Measurements from ENCODE around the gene GAN. TPM values are rescaled to one million over a fixed set of nuclear protein-coding genes. Genes with fewer than 3 reads are reported as not detected.

GAN gene
- total and polyA plus RNA-seq, 5 donors = 1.2 to 11.0 (median 8.7) TPM

- Histone ChIP-seq H3K4me1 (ENCODE audit: control insufficient read depth, insufficient read depth, low read length) (no peaks in the 10 kb centered on the region), H3K9me3 (ENCODE audit: control insufficient read depth, low read length) (no peaks in the 10 kb centered on the region), H3K27me3 (ENCODE audit: control insufficient read depth, insufficient read depth) (no peaks in the 10 kb centered on the region), H3K27ac (ENCODE audit: low read length) (no peak overlapping the region), H3K4me3 (ENCODE audit: low read length) (no peak overlapping the region)
- DNase-seq (no peak), ATAC-seq (no peak)
- intact Hi-C loops (cut with DNase I) = no loop called here
- WGBS = 93% methylated on average over 9 of the region's 9 CpGs
These were observed 43.0 kb downstream of the GAN start for GRCh38 chr16:81357711-81358260.

GRCh38 chr16:81358860-81359259 lies 44.1 kb downstream of the GAN start:
- DNase-seq (no peak), ATAC-seq (no peak)
- Histone ChIP-seq H3K27ac (ENCODE audit: low read length) (no peak overlapping the region), H3K9me3 (ENCODE audit: control insufficient read depth, low read length) (no peaks in the 10 kb centered on the region), H3K27me3 (ENCODE audit: control insufficient read depth, insufficient read depth) (no peaks in the 10 kb centered on the region), H3K4me1 (ENCODE audit: control insufficient read depth, insufficient read depth, low read length) (no peaks in the 10 kb centered on the region), H3K4me3 (ENCODE audit: low read length) (no peak overlapping the region)
- intact Hi-C loops (cut with DNase I) = no loop called here
- WGBS = 87% methylated on average over 1 of the region's 1 CpG

GRCh38 chr16:81360135-81360534 lies 45.4 kb downstream of the GAN start:
- 91% methylated on average over 2 of the region's 2 CpGs for WGBS
- intact Hi-C loops (cut with DNase I) = loop anchor here in 1 of 4 donors (10.0 kb wide), 1 partner anchor 365 kb away; no protein-coding TSS in a partner anchor
- Histone ChIP-seq H3K27ac (ENCODE audit: low read length) (no peak overlapping the region), H3K4me1 (ENCODE audit: control insufficient read depth, insufficient read depth, low read length) (no peaks in the 10 kb centered on the region), H3K4me3 (ENCODE audit: low read length) (no peak overlapping the region), H3K9me3 (ENCODE audit: control insufficient read depth, low read length) (no peaks in the 10 kb centered on the region), H3K27me3 (ENCODE audit: control insufficient read depth, insufficient read depth) (no peaks in the 10 kb centered on the region)
- ATAC-seq = no peak
- DNase-seq = no peak

- ATAC-seq (no peak), DNase-seq (no peak)
- 88% methylated on average over 3 of the region's 3 CpGs for WGBS
- Histone ChIP-seq H3K4me1 (ENCODE audit: control insufficient read depth, insufficient read depth, low read length) (no peaks in the 10 kb centered on the region), H3K27me3 (ENCODE audit: control insufficient read depth, insufficient read depth) (no peaks in the 10 kb centered on the region), H3K4me3 (ENCODE audit: low read length) (no peak overlapping the region), H3K9me3 (ENCODE audit: control insufficient read depth, low read length) (no peaks in the 10 kb centered on the region), H3K27ac (ENCODE audit: low read length) (no peak overlapping the region)
- intact Hi-C loops (cut with DNase I) = loop anchor here in 2 of 4 donors (5.0 to 10.0 kb wide), 3 partner anchors 357 to 372 kb away; no protein-coding TSS in a partner anchor
These were observed 51.0 kb downstream of the GAN start for GRCh38 chr16:81365731-81366130.

- intact Hi-C loops (cut with DNase I) = loop anchor here in 2 of 4 donors (5.0 to 10.0 kb wide), 3 partner anchors 356 to 371 kb away; no protein-coding TSS in a partner anchor
- Histone ChIP-seq H3K4me1 (ENCODE audit: control insufficient read depth, insufficient read depth, low read length) (no peaks in the 10 kb centered on the region), H3K9me3 (ENCODE audit: control insufficient read depth, low read length) (no peaks in the 10 kb centered on the region), H3K27me3 (ENCODE audit: control insufficient read depth, insufficient read depth) (no peaks in the 10 kb centered on the region), H3K4me3 (ENCODE audit: low read length) (no peak overlapping the region), H3K27ac (ENCODE audit: low read length) (no peak overlapping the region)
- 53% methylated on average over 12 of the region's 12 CpGs for WGBS
- no peak for DNase-seq
- ATAC-seq = peak; percentile 54 to 56
These were observed 51.7 kb downstream of the GAN start for GRCh38 chr16:81366316-81366932.

- intact Hi-C loops (cut with DNase I) = loop anchor here in 2 of 4 donors (5.0 to 10.0 kb wide), 3 partner anchors 354 to 369 kb away; no protein-coding TSS in a partner anchor
- WGBS = 71% methylated on average over 6 of the region's 6 CpGs
- Histone ChIP-seq H3K9me3 (ENCODE audit: control insufficient read depth, low read length) (no peaks in the 10 kb centered on the region), H3K27ac (ENCODE audit: low read length) (peak overlapping the region; percentile 59), H3K4me1 (ENCODE audit: control insufficient read depth, insufficient read depth, low read length) (no peaks in the 10 kb centered on the region), H3K27me3 (ENCODE audit: control insufficient read depth, insufficient read depth) (no peaks in the 10 kb centered on the region), H3K4me3 (ENCODE audit: low read length) (no peak overlapping the region)
- DNase-seq (no peak), ATAC-seq (peak in 1 of 2 donors; percentile 63)
These were observed 53.1 kb downstream of the GAN start for GRCh38 chr16:81367821-81368220.

GRCh38 chr16:81369888-81370504 lies 55.2 kb downstream of the GAN start:
- Histone ChIP-seq H3K4me3 (ENCODE audit: low read length) (no peak overlapping the region), H3K27me3 (ENCODE audit: control insufficient read depth, insufficient read depth) (no peaks in the 10 kb centered on the region), H3K9me3 (ENCODE audit: control insufficient read depth, low read length) (no peaks in the 10 kb centered on the region), H3K27ac (ENCODE audit: low read length) (no peak overlapping the region), H3K4me1 (ENCODE audit: control insufficient read depth, insufficient read depth, low read length) (no peaks in the 10 kb centered on the region)
- intact Hi-C loops (cut with DNase I) = loop anchor here in 2 of 4 donors (5.0 to 10.0 kb wide), 3 partner anchors 352 to 367 kb away; no protein-coding TSS in a partner anchor
- ATAC-seq = no peak
- WGBS = 81% methylated on average over 4 of the region's 4 CpGs
- DNase-seq = no peak

- Histone ChIP-seq H3K27me3 (ENCODE audit: control insufficient read depth, insufficient read depth) (no peaks in the 10 kb centered on the region), H3K27ac (ENCODE audit: low read length) (no peak overlapping the region), H3K4me1 (ENCODE audit: control insufficient read depth, insufficient read depth, low read length) (no peaks in the 10 kb centered on the region), H3K4me3 (ENCODE audit: low read length) (no peak overlapping the region), H3K9me3 (ENCODE audit: control insufficient read depth, low read length) (no peaks in the 10 kb centered on the region)
- DNase-seq = no peak
- WGBS = 60% methylated on average over 1 of the region's 1 CpG
- no peak for ATAC-seq
- intact Hi-C loops (cut with DNase I) = no loop called here
These were observed 56.3 kb downstream of the GAN start for GRCh38 chr16:81371106-81371505.

GRCh38 chr16:81374550-81374949 lies 59.8 kb downstream of the GAN start:
- no peaks in the 10 kb centered on the region for H3K27me3 ChIP-seq (ENCODE audit: control insufficient read depth, insufficient read depth)
- DNase-seq (no peak), ATAC-seq (peak in 1 of 2 donors; percentile 69)
- no peaks in the 10 kb centered on the region for H3K9me3 ChIP-seq (ENCODE audit: control insufficient read depth, low read length)
- no peaks in the 10 kb centered on the region for H3K4me1 ChIP-seq (ENCODE audit: control insufficient read depth, insufficient read depth, low read length)
- no peak overlapping the region for H3K27ac ChIP-seq (ENCODE audit: low read length)
- intact Hi-C loops (cut with DNase I) = no loop called here
- no peak overlapping the region for H3K4me3 ChIP-seq (ENCODE audit: low read length)
- WGBS = 36% methylated on average over 3 of the region's 3 CpGs

GRCh38 chr16:81376880-81377279 lies 62.1 kb downstream of the GAN start:
- ATAC-seq = no peak

GRCh38 chr16:81378049-81378448 lies 63.3 kb downstream of the GAN start:
- no peaks in the 10 kb centered on the region for H3K27me3 ChIP-seq (ENCODE audit: control insufficient read depth, insufficient read depth)
- H3K27ac ChIP-seq (ENCODE audit: low read length) = no peak overlapping the region
- no peak for DNase-seq
- ATAC-seq = no peak
- intact Hi-C loops (cut with DNase I) = no loop called here
- 90% methylated on average over 4 of the region's 4 CpGs for WGBS
- no peaks in the 10 kb centered on the region for H3K4me1 ChIP-seq (ENCODE audit: control insufficient read depth, insufficient read depth, low read length)
- H3K9me3 ChIP-seq (ENCODE audit: control insufficient read depth, low read length) = no peaks in the 10 kb centered on the region
- no peak overlapping the region for H3K4me3 ChIP-seq (ENCODE audit: low read length)

More at GRCh38 chr16:81376880-81377279, 62.1 kb downstream of the GAN start:
- H3K27ac ChIP-seq (ENCODE audit: low read length) = no peak overlapping the region
- H3K27me3 ChIP-seq (ENCODE audit: control insufficient read depth, insufficient read depth) = no peaks in the 10 kb centered on the region
- no peaks in the 10 kb centered on the region for H3K4me1 ChIP-seq (ENCODE audit: control insufficient read depth, insufficient read depth, low read length)
- no peak for DNase-seq
- no peak overlapping the region for H3K4me3 ChIP-seq (ENCODE audit: low read length)
- intact Hi-C loops (cut with DNase I) = no loop called here
- WGBS = 67% methylated on average over 7 of the region's 7 CpGs
- H3K9me3 ChIP-seq (ENCODE audit: control insufficient read depth, low read length) = no peaks in the 10 kb centered on the region

Data from right cardiac atrium (tissue), 5 donors.